GM12891 (cell line): Measurements from ENCODE around the gene DMBX1.

Experiments
- POLR2A ChIP-seq: IDR thresholded peaks from 2 replicates; pipeline ENCODE4 v1.6.1; 2011; ENCODE audit warnings: low read depth, low read length, control low read depth
- POLR2AphosphoS5 ChIP-seq: IDR thresholded peaks from 2 replicates; pipeline ENCODE4 v1.6.1; 2011; ENCODE audit warnings: low read depth, low read length, control low read depth

DNA sequence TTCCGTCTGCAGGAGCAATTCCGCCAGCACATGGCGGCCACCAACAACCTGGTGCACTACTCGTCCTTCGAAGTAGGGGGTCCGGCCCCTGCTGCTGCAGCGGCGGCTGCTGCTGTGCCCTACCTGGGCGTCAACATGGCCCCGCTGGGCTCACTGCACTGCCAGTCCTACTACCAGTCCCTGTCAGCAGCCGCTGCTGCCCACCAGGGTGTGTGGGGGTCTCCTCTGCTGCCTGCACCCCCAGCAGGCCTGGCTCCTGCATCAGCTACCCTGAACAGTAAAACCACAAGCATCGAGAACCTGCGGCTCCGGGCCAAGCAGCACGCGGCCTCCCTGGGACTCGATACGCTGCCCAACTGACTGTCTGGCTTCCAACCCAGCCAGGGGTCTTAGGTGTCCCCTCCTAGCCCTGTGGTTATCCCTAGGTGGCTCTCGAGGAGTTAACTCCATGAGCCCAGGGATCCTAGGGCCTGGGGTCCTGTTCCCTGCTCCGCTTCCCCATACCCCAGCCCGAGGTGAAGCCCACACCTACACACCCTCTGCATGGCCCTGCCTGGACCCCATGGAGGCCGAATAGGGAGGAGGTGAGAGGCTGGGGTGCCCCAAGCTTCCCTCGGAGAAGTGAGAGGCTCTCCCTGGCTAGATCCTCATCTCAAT, 22.6 kb downstream of the DMBX1 start:
- TF ChIP-seq POLR2A: no peak
- no peak for TF ChIP-seq POLR2AphosphoS5
